Lower leg skin (tissue), 4 donors: ENCODE measurements around the gene CXCL9. TPM values are rescaled to one million over a fixed set of nuclear protein-coding genes. Genes with fewer than 3 reads are reported as not detected.
"Not testable (repeated sequence)": the region's sequence is repeated elsewhere in the genome, so short reads cannot be mapped to it uniquely, and the experiment has no call there.

Experiments
- DNase-seq, 2 donors: peaks; one replicate each; pipeline ENCODE4 v3.0.0-alpha.2; 2019; ENCODE audit warnings: low spot score in 2 of 2
- H3K4me3 ChIP-seq: fragments of 200-600 bp; sonication (generic); 2 replicates; pipeline ENCODE4 v1.5.1; 2017; ENCODE audit warnings: mild to moderate bottlenecking, low read depth; ENCODE audit not compliant: poor library complexity, severe bottlenecking
- CTCF ChIP-seq, 3 donors: fragments of 450-650 bp; IDR thresholded peaks; one replicate each; pipeline ENCODE4 v1.5.1; 2016; ENCODE audit warnings: antibody characterized with exemption in 3 of 3, mild to moderate bottlenecking in 3 of 3, moderate library complexity in 2 of 3
- POLR2A ChIP-seq, 2 donors: fragments of 450-650 bp; IDR thresholded peaks; one replicate each; pipeline ENCODE4 v1.6.1; 2016 to 2017; ENCODE audit warnings: antibody characterized with exemption in 2 of 2, mild to moderate bottlenecking in 1 of 2, moderate library complexity in 1 of 2
- WGBS, 2 donors: methylation state at CpG; one replicate each; pipeline ENCODE4 v1.1.5; 2018; 5-methylcytosine and 5-hydroxymethylcytosine counted together
- intact Hi-C: fragments of 100-400 bp; cut with DNase I; formaldehyde crosslinking; loops from one replicate; pipeline ENCODE4 v1.15.0; 2023; ENCODE audit warnings: low total_unique reads
- total RNA-seq, 4 donors: library from RNA; depleted of rRNA; stranded (reverse); fragments of >200 nt; gene quantifications; one replicate each; pipeline ENCODE4 v1.1.0, GENCODE V29; 2016

CXCL9 gene
- total RNA-seq, 4 donors from 2014 or later = 0.10 to 1.3 (median 0.63) TPM; not detected in 1

GRCh38 chr4:76003620-76004019, 3.7 kb downstream of the CXCL9 start:
- DNase-seq = no peak
- TF ChIP-seq CTCF (IDR thresholded peaks at IDR 0.05) (no peak), POLR2A (IDR thresholded peaks at IDR 0.05) (no peak)
- H3K4me3 ChIP-seq = no peak overlapping the region
- WGBS, 2 donors = 78 to 79% methylated on average over 3 of the region's 3 CpGs
- intact Hi-C loops = no loop called here

- WGBS, 2 donors = 49 to 54% methylated on average over 2 of the region's 2 CpGs
- TF ChIP-seq CTCF (IDR thresholded peaks at IDR 0.05) (no peak), POLR2A (IDR thresholded peaks at IDR 0.05) (no peak)
- intact Hi-C loops = no loop called here
- DNase-seq = no peak
- no peak overlapping the region for H3K4me3 ChIP-seq
Measured at GRCh38 chr4:76003035-76003434, 4.3 kb downstream of the CXCL9 start.

GRCh38 chr4:76002176-76002575, 5.1 kb downstream of the CXCL9 start:
- intact Hi-C loops = no loop called here
- WGBS, 2 donors = 81 to 90% methylated on average over 4 of the region's 4 CpGs
- no peak overlapping the region for H3K4me3 ChIP-seq
- TF ChIP-seq CTCF (IDR thresholded peaks at IDR 0.05) = no peak
- TF ChIP-seq POLR2A (IDR thresholded peaks at IDR 0.05) = no peak
- no peak for DNase-seq

- no peak for DNase-seq
- intact Hi-C loops = no loop called here
- H3K4me3 ChIP-seq = no peak overlapping the region
- WGBS, 2 donors = 85 to 86% methylated on average over 7 of the region's 7 CpGs
- TF ChIP-seq POLR2A (IDR thresholded peaks at IDR 0.05) (no peak), CTCF (IDR thresholded peaks at IDR 0.05) (no peak)
Measured at GRCh38 chr4:76001700-76002099, 5.6 kb downstream of the CXCL9 start.

- intact Hi-C loops = no loop called here
- DNase-seq = no peak
- H3K4me3 ChIP-seq = no peak overlapping the region
- WGBS, 2 donors = 94 to 96% methylated on average over 1 of the region's 1 CpG
- no peak for TF ChIP-seq CTCF (IDR thresholded peaks at IDR 0.05)
- no peak for TF ChIP-seq POLR2A (IDR thresholded peaks at IDR 0.05)
Measured at GRCh38 chr4:76000279-76000678, 7.0 kb downstream of the CXCL9 start.

GRCh38 chr4:75998525-75999147, 8.7 kb downstream of the CXCL9 start:
- 76 to 82% methylated on average over 2 of the region's 2 CpGs for WGBS, 2 donors
- H3K4me3 ChIP-seq, intact Hi-C loops, DNase-seq: not testable (repeated sequence)
